Neural progenitor cell (in vitro differentiated cells): Measurements from ENCODE around the gene RBKS. TPM values are rescaled to one million over a fixed set of nuclear protein-coding genes. Genes with fewer than 3 reads are reported as not detected.

Experiments used
- DNase-seq: peaks from one replicate; pipeline ENCODE4 v3.0.0-alpha.2; 2016; ENCODE audit warnings: low spot score
- H2AFZ ChIP-seq: fragments of 200-600 bp; sonication (generic); replicated peaks from 2 replicates; pipeline ENCODE4 v1.6.1; 2016; ENCODE audit warnings: antibody characterized with exemption
- H3F3A ChIP-seq: fragments of 200-600 bp; sonication (generic); 2 replicates; pipeline ENCODE4 v1.6.1; 2016; ENCODE audit warnings: antibody characterized with exemption, low read depth
- H3K27ac ChIP-seq: fragments of 200-600 bp; sonication (generic); 2 replicates; pipeline ENCODE4 v1.5.1; 2016; ENCODE audit warnings: mild to moderate bottlenecking
- H3K27me3 ChIP-seq: fragments of 200-600 bp; sonication (generic); 2 replicates; pipeline ENCODE4 v1.6.1; 2016; ENCODE audit warnings: mild to moderate bottlenecking, moderate library complexity
- H3K36me3 ChIP-seq: fragments of 200-600 bp; sonication (generic); 2 replicates; pipeline ENCODE4 v1.5.1; 2016
- H3K4me1 ChIP-seq: fragments of 200-600 bp; sonication (generic); 2 replicates; pipeline ENCODE4 v1.6.1; 2016; ENCODE audit warnings: mixed run types
- H3K4me2 ChIP-seq: fragments of 200-600 bp; sonication (generic); 2 replicates; pipeline ENCODE4 v1.6.1; 2016
- H3K4me3 ChIP-seq: fragments of 200-600 bp; sonication (generic); 2 replicates; pipeline ENCODE4 v1.5.1; 2016
- H3K79me2 ChIP-seq: fragments of 200-600 bp; sonication (generic); 2 replicates; pipeline ENCODE4 v1.6.1; 2016; ENCODE audit warnings: low read depth
- H3K9ac ChIP-seq: fragments of 200-600 bp; sonication (generic); 2 replicates; pipeline ENCODE4 v1.6.1; 2016
- H3K9me3 ChIP-seq: fragments of 200-600 bp; sonication (generic); 2 replicates; pipeline ENCODE4 v1.5.1; 2016; ENCODE audit warnings: low read depth
- H4K20me1 ChIP-seq: fragments of 200-600 bp; sonication (generic); 2 replicates; pipeline ENCODE4 v1.6.1; 2016; ENCODE audit warnings: low read depth
- H3K27ac Mint-ChIP-seq: 3 replicates; pipeline ENCODE4 v1.8.0; 2021; ENCODE audit warnings: mixed read lengths
- H3K27me3 Mint-ChIP-seq: 2 replicates; pipeline ENCODE4 v1.8.0; 2022; ENCODE audit warnings: low read depth, mild to moderate bottlenecking, inconsistent platforms, moderate library complexity, mixed read lengths; ENCODE audit not compliant: insufficient read depth
- H3K36me3 Mint-ChIP-seq: 3 replicates; pipeline ENCODE4 v1.8.0; 2021; ENCODE audit warnings: mixed read lengths
- H3K4me1 Mint-ChIP-seq: 3 replicates; pipeline ENCODE4 v1.8.0; 2021; ENCODE audit warnings: mixed read lengths
- H3K4me3 Mint-ChIP-seq: 3 replicates; pipeline ENCODE4 v1.8.0; 2021; ENCODE audit warnings: mild to moderate bottlenecking, moderate library complexity, mixed read lengths
- H3K9me3 Mint-ChIP-seq: 3 replicates; pipeline ENCODE4 v1.8.0; 2020; ENCODE audit warnings: mixed read lengths
- EZH2 ChIP-seq: fragments of 200-600 bp; sonication (generic); IDR thresholded peaks from 2 replicates; pipeline ENCODE4 v1.6.1; 2017; ENCODE audit warnings: antibody characterized with exemption, mild to moderate bottlenecking, moderate library complexity
- EZH2phosphoT487 ChIP-seq: fragments of 200-600 bp; sonication (generic); IDR thresholded peaks from 2 replicates; pipeline ENCODE4 v1.6.1; 2017; ENCODE audit warnings: antibody characterized with exemption
- total RNA-seq: library from RNA; depleted of rRNA; stranded (reverse); fragments of >200 nt; gene quantifications from 2 replicates; pipeline ENCODE4 v1.2.3, GENCODE V29; 2015; ENCODE audit warnings: low replicate concordance
- TF ChIP-seq, protein P1 (sequence below): fragments of 200-600 bp; sonication (generic); IDR thresholded peaks from 2 replicates; pipeline ENCODE4 v1.5.1; 2017; ENCODE audit warnings: antibody characterized with exemption, mild to moderate bottlenecking

Gene RBKS
- total RNA-seq, 1 donor from 2014 or later: 8.5 TPM

DNA sequence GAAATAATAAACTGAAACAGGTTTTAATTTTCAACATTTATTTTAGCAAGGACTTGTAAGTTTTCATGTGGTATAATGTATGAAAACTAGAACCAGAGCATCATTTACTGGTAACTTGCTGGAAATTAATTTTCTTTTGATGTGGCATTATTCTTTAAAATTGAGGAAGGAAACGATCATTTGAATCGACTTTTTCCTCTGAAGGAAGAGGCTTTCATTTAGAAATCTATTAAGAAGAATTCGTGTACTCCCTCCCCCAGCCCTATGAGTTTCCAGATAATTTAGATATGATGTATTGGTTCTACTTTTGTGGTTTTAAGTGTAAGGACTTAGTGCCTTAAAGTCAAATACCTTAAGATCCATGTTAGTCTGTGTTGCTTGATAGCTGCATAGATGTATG is 2.8 kb upstream of the RBKS start:
- H2AFZ ChIP-seq: no peak overlapping the region
- H3K4me2 ChIP-seq: no peak overlapping the region
- H3K9ac ChIP-seq: no peak overlapping the region
- H3K27me3 Mint-ChIP-seq: peaks cover 2% of the 10 kb centered on the region
- no peak for DNase-seq
- TF ChIP-seq EZH2 (no peak), EZH2phosphoT487 (no peak)
- TF ChIP-seq, protein P1, sequence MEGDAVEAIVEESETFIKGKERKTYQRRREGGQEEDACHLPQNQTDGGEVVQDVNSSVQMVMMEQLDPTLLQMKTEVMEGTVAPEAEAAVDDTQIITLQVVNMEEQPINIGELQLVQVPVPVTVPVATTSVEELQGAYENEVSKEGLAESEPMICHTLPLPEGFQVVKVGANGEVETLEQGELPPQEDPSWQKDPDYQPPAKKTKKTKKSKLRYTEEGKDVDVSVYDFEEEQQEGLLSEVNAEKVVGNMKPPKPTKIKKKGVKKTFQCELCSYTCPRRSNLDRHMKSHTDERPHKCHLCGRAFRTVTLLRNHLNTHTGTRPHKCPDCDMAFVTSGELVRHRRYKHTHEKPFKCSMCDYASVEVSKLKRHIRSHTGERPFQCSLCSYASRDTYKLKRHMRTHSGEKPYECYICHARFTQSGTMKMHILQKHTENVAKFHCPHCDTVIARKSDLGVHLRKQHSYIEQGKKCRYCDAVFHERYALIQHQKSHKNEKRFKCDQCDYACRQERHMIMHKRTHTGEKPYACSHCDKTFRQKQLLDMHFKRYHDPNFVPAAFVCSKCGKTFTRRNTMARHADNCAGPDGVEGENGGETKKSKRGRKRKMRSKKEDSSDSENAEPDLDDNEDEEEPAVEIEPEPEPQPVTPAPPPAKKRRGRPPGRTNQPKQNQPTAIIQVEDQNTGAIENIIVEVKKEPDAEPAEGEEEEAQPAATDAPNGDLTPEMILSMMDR: no peak
- H3K4me3 ChIP-seq: no peak overlapping the region
- H3K4me1 ChIP-seq: peaks cover 7% of the 10 kb centered on the region
- H3K79me2 ChIP-seq: peaks cover 31% of the 10 kb centered on the region
- H4K20me1 ChIP-seq: no peaks in the 10 kb centered on the region
- no peak overlapping the region for H3K4me3 Mint-ChIP-seq
- no peaks in the 10 kb centered on the region for H3K27me3 ChIP-seq
- peaks cover 9% of the 10 kb centered on the region for H3K36me3 ChIP-seq
- no peak overlapping the region for H3K27ac Mint-ChIP-seq
- no peaks in the 10 kb centered on the region for H3K9me3 ChIP-seq
- H3F3A ChIP-seq: peaks cover 8% of the 10 kb centered on the region
- peaks cover 8% of the 10 kb centered on the region for H3K36me3 Mint-ChIP-seq
- no peaks in the 10 kb centered on the region for H3K9me3 Mint-ChIP-seq
- peaks cover 17% of the 10 kb centered on the region for H3K4me1 Mint-ChIP-seq
- no peak overlapping the region for H3K27ac ChIP-seq

DNA sequence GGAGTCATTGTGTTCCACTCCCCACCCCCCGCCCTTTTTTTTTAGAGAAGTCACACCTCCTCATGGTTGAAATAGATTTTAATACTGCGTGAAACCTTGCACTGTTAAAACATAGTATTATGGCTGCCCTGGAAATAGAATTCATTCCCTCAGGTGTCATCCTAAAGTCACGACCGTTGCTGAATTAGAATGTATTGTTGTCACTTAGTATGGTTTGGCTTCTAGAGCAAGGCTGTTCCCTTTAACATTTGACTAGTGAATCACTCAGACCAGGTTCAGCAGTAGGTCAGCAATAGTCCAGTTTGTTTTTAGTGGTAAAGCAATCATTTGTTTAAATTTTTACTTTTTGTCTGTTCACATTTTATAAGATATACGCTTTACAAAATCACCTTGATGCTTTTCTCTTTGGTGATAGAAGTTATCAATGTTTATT is 1.5 kb upstream of the RBKS start:
- no peak for DNase-seq
- peaks cover 8% of the 10 kb centered on the region for H3F3A ChIP-seq
- peak overlapping the region; percentile 73 for H3K4me2 ChIP-seq
- no peak overlapping the region for H3K27ac ChIP-seq
- H3K4me3 ChIP-seq: peak overlapping the region; percentile 82
- Mint-ChIP-seq H3K4me3 (peak overlapping the region; percentile 96), H3K27me3 (peaks cover 2% of the 10 kb centered on the region), H3K27ac (no peak overlapping the region), H3K36me3 (peaks cover 6% of the 10 kb centered on the region), H3K9me3 (no peaks in the 10 kb centered on the region), H3K4me1 (peaks cover 17% of the 10 kb centered on the region)
- H4K20me1 ChIP-seq: no peaks in the 10 kb centered on the region
- no peaks in the 10 kb centered on the region for H3K9me3 ChIP-seq
- H2AFZ ChIP-seq: no peak overlapping the region
- peaks cover 9% of the 10 kb centered on the region for H3K36me3 ChIP-seq
- no peak overlapping the region for H3K9ac ChIP-seq
- peaks cover 7% of the 10 kb centered on the region for H3K4me1 ChIP-seq
- H3K79me2 ChIP-seq: peaks cover 31% of the 10 kb centered on the region
- H3K27me3 ChIP-seq: no peaks in the 10 kb centered on the region
- no peak for TF ChIP-seq EZH2
- TF ChIP-seq, protein P1: no peak
- TF ChIP-seq EZH2phosphoT487: no peak

DNA sequence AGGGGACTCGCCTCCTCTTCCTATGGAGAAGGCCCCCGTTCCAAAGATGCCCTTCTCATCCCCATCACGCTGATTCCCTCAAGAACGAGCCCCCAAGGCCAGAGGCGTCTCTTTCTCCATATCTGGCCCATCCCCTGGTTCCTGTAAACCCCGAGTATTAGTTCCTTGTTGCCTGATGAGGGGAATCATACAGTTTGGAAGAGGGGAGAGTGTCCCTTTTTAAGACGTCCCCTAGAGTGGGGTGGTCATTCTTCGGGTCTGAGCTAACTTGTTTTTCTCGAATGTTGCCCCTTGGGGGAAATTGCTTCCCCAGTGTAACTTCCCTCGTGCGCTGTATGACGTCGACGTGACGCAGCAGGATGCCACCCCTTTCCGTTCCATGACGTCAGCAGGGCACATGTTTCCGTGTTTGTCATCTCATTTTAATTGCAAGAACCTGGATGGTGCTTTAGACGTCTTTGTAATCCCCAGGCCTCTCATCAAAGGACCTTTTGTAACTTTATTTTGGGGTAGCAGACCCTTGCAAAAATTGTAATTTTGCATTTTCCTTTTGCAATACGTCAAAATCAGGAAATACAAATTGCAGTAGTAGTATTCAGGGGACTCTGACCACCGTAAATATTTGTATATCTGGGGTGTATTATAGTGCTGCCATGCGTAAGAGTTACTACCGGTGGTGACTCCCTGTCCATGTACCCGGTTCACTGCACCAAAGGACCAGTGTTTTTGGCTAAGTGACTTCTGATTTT is 911 bp upstream of the RBKS start:
- no peak for TF ChIP-seq EZH2
- H3K4me3 ChIP-seq: peak overlapping the region; percentile 82

GRCh38 chr2:27889774-27890145 is 427 bp downstream of the RBKS start:
- Histone ChIP-seq H2AFZ (peak overlapping the region; percentile 97), H3K4me1 (peaks cover 7% of the 10 kb centered on the region), H3K4me3 (peak overlapping the region; percentile 82), H3K79me2 (peaks cover 31% of the 10 kb centered on the region), H3K27me3 (no peaks in the 10 kb centered on the region), H3K27ac (no peak overlapping the region), H3K9me3 (no peaks in the 10 kb centered on the region), H3K9ac (no peak overlapping the region), H3F3A (peaks cover 8% of the 10 kb centered on the region), H4K20me1 (no peaks in the 10 kb centered on the region), H3K36me3 (peaks cover under 1% of the 10 kb centered on the region), H3K4me2 (peak overlapping the region; percentile 73)
- Mint-ChIP-seq H3K36me3 (no peaks in the 10 kb centered on the region), H3K27ac (peak overlapping the region; percentile 97), H3K4me1 (peaks cover 21% of the 10 kb centered on the region), H3K27me3 (peaks cover 2% of the 10 kb centered on the region), H3K4me3 (peak overlapping the region; percentile 96), H3K9me3 (no peaks in the 10 kb centered on the region)
- no peak for DNase-seq
- TF ChIP-seq EZH2 (no peak), EZH2phosphoT487 (no peak)
- TF ChIP-seq, protein P1: no peak

More for the DNA sequence above, 911 bp upstream of the RBKS start:
- Histone ChIP-seq H3F3A (peaks cover 8% of the 10 kb centered on the region), H4K20me1 (no peaks in the 10 kb centered on the region), H2AFZ (peak overlapping the region; percentile 97), H3K9ac (peak overlapping the region; percentile 37), H3K36me3 (peaks cover 9% of the 10 kb centered on the region), H3K9me3 (no peaks in the 10 kb centered on the region), H3K4me1 (peaks cover 7% of the 10 kb centered on the region), H3K4me2 (peak overlapping the region; percentile 73), H3K79me2 (peaks cover 31% of the 10 kb centered on the region), H3K27ac (peak overlapping the region; percentile 79), H3K27me3 (no peaks in the 10 kb centered on the region)
- Mint-ChIP-seq H3K27me3 (peaks cover 2% of the 10 kb centered on the region), H3K36me3 (peaks cover 3% of the 10 kb centered on the region), H3K9me3 (no peaks in the 10 kb centered on the region), H3K4me3 (peak overlapping the region; percentile 96), H3K27ac (peak overlapping the region; percentile 72), H3K4me1 (peaks cover 17% of the 10 kb centered on the region)
- DNase-seq: peak; percentile 74
